Right lobe of liver (tissue), 4 donors: ENCODE data around the gene SCAPER.

Experiments used
- CTCF ChIP-seq, 4 donors: fragments of 200-600 bp in 3 of 4; fragments of 450-650 bp in 1 of 4; IDR thresholded peaks; one replicate each; pipeline versions ENCODE4 v1.5.1 to v1.8.0; 2016 to 2022; ENCODE audit warnings: antibody characterized with exemption in 4 of 4, mild to moderate bottlenecking in 2 of 4
- POLR2A ChIP-seq: fragments of 450-650 bp; IDR thresholded peaks from one replicate; pipeline ENCODE4 v1.6.1; 2017; ENCODE audit warnings: antibody characterized with exemption, mild to moderate bottlenecking
- donor health status: DM: no; HTN: no; CAD: no.
- donor health status: DM: no; HTN: no; CAD: no.
- donor health status: DM: no; HTN: yes; CAD: no.

- TF ChIP-seq POLR2A (no peak), CTCF (IDR thresholded peaks at IDR 0.05) (no peak)
Observed at GRCh38 chr15:76866008-76866407, 39.1 kb downstream of the SCAPER start.
